Ramos (cell line): ENCODE results near the gene ARCN1.

Source experiments
- in situ Hi-C: fragments of 300-500 bp; cut with MboI; formaldehyde crosslinking; loops from one replicate; pipeline ENCODE4 v1.14.3; 2022; ENCODE audit warnings: low sequenced_read_pairs; ENCODE audit not compliant: unreplicated experiment

ARCN1 gene

GRCh38 chr11:118634431-118635236, 62.4 kb downstream of the ARCN1 start:
- in situ Hi-C loops, result no loop called here

DNA sequence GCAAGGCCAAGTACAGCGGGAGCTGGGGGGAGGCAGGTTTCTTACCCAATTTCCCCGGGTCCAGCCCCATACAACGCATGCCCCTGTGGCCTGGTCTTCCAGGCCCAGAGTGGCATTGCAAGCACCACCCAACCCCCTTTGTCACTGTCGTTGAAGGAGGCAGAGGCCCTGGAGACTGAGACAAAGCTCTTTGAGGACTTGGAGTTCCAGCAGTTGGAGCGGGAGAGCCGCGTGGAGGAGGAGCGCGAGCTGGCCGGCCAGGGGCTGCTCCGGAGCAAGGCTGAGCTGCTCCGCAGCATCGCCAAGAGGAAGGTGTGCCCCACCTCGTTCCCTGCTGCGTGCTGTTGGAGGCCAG, 63.0 kb downstream of the ARCN1 start:
- in situ Hi-C loops, result no loop called here

- in situ Hi-C loops, result no loop called here
Observed at GRCh38 chr11:118635642-118636041, 63.4 kb downstream of the ARCN1 start.

DNA sequence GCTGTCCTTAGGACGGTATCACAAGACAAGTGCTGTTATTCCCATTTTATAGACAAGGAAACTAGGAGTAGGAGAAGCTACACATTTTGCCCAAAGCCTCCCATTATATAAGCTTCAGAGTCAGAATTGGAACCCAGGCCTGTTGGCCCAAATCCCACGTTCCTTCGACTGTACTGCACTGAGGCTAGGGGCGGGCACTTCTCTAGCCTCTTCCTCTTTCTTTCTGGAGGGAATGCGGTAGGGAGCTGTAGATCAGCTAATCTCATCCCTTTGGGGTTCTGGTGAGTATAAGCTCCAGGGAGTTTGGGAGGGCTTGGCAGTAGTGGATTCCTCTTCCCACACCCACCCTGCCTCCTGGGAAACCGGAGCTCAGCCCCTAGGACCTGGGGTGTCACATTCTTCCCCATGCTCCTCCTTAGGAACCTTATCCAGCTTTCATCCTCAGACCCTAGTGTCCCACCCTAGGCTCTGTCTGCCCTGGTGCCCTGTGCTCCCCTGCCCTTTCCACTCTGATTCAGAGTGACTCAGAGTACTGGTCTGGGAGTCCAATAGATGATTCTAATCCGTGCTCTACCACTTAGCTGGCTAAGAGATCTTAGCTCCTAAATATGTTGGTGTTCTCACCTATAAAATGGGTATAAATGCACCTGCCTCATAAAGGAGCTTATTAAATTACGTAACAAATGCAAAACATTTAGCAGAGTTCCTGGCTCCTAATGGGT, 64.5 kb downstream of the ARCN1 start:
- in situ Hi-C loops, result no loop called here

GRCh38 chr11:118638726-118639125, 66.5 kb downstream of the ARCN1 start:
- in situ Hi-C loops, result no loop called here

DNA sequence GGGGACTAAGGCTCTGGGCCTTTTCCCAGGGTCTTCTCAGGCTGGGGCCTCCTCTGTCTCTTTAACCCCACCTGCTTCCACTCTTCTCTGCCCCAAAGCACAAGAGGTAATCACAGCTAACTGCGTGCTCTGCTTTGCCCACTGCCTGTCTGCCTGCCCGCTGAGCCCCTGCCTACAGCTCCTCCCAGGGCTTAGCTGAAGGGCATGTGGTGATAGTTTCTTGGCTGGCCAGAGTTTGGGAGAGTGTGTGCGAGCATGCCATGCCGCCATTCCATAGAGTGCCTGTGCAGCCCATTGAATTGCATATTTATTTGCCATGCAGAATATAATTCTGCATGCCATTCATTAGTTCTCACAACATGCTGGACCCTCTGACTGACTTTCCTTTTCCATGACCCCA, 67.7 kb downstream of the ARCN1 start:
- in situ Hi-C loops, result no loop called here

DNA sequence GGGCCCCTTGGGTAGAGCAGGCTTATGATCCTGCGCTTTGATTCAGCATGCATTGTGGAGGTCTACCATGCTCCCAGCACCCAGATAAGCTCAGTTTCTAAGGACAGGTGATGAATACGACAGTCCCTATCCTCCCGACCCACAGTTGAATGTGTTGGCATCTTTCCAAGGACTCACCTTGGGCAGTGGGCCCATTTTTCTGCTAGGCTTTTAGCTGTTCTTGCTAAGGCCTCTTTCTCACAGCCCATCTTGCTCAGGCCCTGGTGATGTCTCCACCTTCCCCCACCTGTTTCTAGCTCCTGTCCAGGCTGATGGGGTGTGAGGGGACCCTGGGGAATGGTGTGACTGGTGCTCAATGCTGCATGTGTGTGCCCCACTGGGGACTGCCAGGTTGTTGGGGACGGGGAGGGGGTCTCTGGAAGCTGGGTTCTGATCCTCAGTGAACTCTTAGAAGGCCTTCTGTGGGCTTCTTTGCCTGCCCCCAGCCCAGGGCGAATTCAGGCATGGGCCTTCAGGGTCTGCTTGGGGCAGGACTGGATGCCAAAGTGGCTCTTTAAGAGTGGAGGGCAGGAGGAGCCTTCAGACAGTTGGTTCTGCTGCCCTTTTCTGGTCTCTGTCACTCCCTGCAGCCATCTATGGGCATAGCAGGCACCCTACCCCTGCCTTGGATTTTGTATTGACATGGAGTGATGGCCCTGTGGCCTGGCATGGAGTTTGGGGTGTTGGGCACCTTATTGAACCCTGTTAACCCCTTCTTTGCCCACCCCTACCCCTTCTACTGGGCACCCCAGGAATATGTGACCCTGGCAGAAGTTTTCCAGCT, 68.3 kb downstream of the ARCN1 start:
- in situ Hi-C loops, result no loop called here

DNA sequence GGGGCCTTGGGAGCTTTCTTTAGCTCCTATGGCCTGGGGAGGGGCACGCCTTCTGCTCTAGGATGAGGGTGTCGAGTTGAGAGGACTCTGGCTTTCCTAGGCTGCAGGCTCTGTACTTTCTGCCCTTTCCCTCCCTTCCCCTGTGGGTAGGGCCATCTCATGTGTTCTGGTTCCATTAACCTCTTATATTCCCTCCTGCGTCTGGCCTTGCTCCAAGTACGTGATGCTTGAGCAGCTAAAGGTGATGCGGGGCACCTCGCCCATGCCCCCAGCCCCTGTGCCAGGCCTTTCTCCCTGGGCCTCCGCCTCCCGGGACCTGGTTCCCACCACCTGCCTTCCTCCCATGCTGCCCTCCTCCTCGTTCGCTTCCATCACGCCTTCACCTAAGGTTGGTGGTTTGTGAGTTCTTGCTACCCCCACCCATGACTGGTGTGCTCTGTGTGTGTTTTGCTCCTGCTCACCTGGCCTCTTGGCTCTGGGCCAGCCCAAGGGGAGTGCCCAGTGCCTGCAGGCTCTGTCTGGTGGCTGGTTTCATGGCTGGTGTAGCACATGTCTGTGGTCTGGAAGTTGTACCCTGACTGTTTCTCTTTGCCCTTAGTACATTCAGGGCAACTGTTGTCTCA, 69.3 kb downstream of the ARCN1 start:
- in situ Hi-C loops, result no loop called here

DNA sequence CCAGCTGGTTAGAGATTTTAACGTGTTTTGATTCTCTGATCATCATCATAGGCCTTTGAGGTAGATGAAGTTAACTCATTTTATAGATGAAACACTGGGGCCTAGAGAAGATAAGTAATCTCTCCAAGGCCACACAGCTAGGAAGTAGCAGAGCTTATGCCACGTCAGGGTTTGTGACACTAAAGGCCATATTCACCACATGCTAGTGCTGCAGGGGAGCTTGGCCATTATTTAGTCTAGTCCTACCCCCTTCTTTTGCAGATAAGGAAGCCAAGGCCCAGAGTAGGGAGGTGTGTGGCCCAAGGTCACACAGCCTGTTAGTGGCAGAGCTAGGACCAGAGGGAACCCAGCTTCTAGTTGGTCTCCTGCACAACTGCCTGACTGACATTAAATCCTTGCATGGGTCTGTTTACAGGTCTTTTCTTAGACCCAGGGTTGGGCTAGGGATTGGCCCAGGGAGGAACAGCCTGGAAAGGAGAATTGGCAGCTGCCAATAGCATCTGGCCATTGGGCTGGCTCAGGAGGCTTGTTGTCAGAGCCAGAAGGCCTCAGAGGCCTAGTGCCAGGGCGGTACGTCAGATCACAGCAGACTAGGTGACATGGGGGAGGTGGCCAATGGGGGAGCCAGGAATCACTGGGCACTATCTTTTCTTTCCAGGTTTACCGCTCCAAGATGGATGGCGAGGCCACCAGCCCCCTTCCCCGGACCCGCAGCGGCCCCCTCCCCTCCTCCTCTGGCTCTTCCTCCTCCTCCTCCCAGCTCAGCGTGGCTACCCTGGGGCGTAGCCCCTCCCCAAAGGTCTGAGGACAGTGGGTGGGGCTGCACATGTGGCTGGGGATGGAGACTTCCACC, 71.2 kb downstream of the ARCN1 start:
- in situ Hi-C loops, result no loop called here

DNA sequence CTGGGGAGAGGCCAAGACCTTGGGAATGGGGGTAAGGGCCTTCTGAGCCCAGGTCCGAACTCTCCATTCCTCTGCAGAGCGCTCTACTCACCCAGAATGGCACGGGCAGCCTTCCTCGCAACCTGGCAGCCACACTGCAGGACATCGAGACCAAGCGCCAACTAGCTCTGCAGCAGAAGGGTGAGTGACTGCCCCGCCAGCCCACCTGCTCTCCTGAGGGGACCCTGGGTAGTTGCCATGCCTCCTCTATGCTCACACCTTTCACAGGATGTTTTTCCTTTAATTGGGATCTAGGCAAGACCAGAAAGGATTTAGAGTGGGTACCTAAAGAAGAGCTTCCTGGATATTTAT, 71.8 kb downstream of the ARCN1 start:
- in situ Hi-C loops, result no loop called here

DNA sequence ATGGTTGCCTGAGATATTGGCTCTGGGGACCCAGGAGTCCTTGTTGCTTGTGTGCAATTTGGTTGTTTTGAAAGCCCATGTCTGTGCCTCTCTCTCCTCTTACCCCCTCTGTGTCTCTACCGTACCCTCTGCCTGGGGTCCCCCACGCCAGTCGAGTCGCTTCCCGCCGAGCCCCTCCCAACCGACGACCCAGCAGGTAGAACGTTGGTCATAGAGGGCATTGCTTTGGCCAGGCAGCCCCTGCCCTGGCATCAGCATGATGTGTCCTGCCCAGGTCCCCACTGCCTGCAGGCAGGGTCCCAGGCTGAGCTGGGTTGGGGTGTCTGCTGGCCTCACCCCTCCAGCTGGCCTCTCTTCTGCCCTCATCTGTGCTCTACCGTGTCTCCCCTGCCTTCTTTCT, 72.3 kb downstream of the ARCN1 start:
- in situ Hi-C loops, result no loop called here

DNA sequence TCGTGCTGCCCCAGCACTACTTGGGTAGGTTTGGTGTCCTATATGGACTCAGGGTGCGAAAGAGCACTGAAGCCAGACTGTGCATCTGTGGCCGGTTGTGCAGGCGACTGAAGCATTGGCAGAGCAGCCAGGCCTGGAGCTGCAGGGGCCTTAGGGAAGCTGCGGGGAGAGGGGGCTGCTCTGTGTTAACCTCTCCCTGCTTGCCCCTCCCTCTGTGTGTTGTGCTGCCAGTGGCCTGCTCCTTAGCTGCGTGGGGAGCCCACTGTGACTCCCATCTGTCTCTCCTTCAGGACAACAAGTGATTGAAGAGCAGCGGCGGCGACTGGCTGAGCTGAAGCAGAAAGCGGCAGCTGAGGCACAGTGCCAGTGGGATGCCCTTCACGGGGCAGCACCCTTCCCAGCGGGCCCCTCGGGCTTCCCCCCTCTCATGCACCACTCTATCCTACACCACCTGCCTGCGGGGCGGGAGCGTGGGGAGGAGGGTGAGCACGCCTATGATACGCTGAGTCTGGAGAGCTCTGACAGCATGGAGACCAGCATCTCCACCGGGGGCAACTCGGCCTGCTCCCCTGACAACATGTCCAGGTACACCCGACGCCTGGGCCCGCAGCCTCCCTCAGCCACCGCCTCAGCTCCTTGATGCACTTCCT, 73.0 kb downstream of the ARCN1 start:
- in situ Hi-C loops, result no loop called here

DNA sequence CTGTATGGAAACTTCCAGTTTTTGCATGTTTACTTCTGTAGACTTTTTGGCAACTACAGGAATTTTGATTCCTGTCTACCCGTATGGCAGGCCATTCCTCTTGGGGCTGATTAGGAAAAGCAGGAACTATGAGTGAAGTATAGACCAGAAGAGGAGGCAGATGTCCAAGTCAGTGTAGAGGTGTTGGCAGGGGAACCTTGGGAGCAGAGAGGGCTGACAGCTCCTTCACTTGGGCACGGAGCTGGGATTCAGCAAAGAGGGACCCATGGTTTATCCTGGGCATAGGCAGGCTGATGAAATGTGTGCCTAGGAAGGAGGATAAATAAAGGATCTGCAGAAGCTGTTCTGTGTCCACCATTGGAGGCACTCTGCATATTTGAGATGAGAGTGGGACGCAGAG, 74.2 kb downstream of the ARCN1 start:
- in situ Hi-C loops, result no loop called here

GRCh38 chr11:118648291-118648690, 76.1 kb downstream of the ARCN1 start:
- in situ Hi-C loops, result no loop called here

- in situ Hi-C loops, result no loop called here
Observed at GRCh38 chr11:118649941-118650340, 77.7 kb downstream of the ARCN1 start.

DNA sequence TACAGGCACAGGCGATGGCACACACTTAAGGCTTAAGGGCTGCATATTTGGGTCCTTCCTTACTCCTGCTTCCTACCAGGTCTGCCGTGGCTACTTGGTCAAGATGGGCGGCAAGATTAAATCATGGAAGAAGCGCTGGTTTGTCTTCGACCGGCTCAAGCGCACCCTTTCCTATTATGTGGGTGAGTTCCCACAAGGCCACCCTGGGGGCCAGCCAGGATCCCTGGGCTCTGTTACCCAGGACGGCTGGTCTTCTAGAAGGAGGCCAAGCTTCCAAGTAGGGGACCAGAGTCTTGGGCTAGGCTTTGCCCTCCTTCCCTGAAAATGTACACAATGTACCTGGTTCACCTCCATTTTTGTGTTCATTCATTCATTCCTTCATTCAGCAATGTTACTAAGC, 78.2 kb downstream of the ARCN1 start:
- in situ Hi-C loops, result no loop called here

GRCh38 chr11:118651820-118652219, 79.6 kb downstream of the ARCN1 start:
- in situ Hi-C loops, result no loop called here
